ENCODE data around the gene KRTAP5-4.
A peak's percentile ranks its signal among the peaks of the same experiment; 100 is the strongest.
"Not testable (repeated sequence)": the region's sequence is repeated elsewhere in the genome, so short reads cannot be mapped to it uniquely, and the experiment has no call there.

KRTAP5-4 gene

DNA sequence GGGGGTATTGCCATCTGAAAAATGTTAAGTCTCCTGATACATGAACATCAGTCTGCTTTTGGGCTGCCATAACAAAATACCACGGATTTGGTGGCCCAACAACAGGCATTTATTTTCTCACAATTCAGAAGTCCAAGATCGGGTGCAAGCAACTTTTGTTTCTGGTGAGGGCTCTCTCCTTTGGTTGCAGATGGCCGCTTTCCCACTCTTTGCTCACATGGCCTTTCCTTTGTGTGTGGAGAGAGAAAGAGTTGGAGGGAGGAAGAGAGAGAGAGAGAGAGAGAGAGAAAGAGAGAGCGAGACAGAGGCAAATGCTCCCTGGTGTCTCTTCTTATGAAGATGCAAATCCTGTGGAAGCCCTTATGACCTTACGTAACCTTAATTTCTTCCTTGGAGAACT, 21.3 kb downstream of the KRTAP5-4 start:
- DNase-seq (ENCODE audit: low read depth in 2 of 2) = no peak

DNA sequence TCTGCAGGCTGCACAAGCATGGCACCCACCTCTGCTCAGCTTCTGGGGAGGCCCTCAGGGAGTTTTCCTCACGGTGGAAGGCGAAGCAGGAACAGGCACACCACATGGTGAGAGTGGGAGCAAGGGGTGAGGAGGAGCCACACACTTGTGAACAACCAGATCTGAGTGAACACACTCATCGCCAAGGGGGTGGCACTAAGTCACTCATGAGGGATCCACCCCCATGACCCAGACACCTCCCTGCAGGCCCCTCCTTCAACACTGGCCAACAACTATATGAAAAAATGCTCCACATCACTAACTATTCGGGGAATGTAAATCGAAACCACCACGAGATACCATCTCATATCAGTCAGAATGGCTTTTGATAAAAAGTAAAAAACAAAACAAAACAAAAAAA, 23.1 kb downstream of the KRTAP5-4 start:
- no peak for DNase-seq (ENCODE audit: low read depth in 2 of 2)

DNA sequence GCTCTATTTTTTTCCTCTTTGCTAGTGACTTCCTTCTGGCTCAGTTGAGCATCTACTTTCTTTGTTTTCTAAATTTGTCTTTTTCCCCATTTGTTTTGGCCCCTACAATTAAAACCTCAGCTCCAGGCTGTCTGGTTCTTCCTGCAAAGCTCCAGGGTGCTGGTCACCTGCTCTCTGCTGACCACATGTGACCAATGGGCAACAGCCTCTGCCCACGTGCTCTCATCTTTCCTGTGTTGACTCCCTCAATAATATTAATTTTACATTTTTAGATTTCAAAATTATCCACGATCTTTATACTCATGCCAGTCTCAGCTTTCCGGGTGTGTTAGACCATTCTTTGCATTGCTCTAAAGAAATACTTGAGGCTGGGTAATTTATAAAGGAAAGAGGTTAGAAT, 23.5 kb downstream of the KRTAP5-4 start:
- not testable (repeated sequence) for DNase-seq (ENCODE audit: low read depth in 2 of 2)

DNA sequence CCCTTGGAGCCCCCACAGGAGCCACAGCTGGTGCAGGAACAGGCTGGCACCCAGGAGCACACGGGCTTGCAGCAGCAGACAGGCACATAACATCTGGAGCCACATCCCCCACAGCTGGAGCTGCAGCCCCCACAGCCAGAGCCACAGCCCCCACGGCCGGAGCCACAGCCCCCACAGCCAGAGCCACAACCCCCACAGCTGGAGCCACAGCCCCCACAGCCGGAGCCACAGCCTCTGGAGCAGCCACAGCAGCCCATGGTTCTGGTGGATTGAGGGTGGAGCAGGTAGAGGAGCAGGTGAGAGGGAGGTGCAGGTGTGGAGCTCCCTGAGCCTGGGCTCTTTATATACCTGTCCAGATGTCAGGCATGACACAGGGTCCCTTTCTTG, 24.0 kb downstream of the KRTAP5-4 start, which contains the start of gene KRTAP5-2:
KRTAP5-2 (minus strand) TSS at position 301 of the 387 bp plus-strand sequence; CDS start at position 257, 44 bp downstream.
- DNase-seq (ENCODE audit: low read depth in 2 of 2) = no peak

DNA sequence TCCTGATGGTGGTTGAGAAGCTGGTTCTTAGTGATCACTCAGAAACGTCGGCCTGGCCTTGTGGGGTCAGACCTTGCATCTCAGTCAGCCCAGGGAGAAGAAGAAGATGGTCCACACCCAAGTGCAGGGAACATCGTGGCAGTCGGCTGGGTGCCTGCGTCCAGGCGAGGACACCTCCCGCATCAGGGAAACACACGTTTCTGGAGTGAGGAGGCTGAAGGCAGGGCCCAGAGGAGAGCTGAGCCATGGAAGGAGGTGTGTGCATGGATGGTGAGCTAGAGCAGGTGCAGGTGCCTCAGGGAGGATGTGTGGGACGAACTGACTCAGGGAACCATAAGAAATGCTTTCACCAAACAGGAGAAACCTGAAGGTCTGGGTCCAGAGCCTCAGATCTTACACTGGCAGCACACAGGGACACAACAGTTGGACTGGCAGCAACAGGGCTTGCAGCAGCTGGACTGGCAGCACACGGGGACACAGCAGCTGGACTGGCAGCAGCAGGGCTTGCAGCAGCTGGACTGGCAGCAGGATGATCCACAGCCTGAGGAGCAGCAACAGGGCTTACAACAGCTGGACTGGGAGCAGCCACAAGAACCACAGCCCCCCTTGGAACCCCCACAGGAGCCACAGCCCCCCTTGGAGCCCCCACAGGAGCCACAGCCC, 24.5 kb downstream of the KRTAP5-4 start:
- no peak for DNase-seq (ENCODE audit: low read depth in 2 of 2)

DNA sequence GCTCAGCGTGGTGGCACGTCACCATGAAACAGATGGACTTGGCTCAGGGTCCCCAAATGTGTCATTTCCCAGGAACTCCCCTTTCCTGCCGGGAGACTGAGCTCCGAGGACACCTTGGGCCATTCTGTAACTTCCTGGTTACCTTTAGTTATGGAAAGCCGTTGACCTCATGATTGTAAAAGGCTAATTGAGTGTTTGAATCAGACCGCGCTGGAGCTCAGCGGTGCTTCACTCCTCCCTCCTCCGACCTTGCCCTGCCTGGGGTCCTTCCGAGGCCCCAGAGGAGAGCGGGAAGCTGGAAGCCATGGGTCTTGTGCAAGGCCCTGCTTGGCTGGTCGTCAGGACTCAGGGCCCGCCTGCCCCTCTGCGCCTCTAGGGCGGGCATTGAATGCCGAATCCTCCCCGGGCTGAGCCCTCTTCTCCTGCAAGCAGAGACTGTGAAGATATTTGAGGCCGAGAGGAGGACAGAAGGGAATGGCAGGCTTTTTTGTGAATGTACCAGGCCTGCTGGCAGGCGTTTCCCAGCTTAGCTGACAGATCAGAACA, 25.3 kb downstream of the KRTAP5-4 start:
- not testable (repeated sequence) for DNase-seq (ENCODE audit: low read depth in 2 of 2)

DNA sequence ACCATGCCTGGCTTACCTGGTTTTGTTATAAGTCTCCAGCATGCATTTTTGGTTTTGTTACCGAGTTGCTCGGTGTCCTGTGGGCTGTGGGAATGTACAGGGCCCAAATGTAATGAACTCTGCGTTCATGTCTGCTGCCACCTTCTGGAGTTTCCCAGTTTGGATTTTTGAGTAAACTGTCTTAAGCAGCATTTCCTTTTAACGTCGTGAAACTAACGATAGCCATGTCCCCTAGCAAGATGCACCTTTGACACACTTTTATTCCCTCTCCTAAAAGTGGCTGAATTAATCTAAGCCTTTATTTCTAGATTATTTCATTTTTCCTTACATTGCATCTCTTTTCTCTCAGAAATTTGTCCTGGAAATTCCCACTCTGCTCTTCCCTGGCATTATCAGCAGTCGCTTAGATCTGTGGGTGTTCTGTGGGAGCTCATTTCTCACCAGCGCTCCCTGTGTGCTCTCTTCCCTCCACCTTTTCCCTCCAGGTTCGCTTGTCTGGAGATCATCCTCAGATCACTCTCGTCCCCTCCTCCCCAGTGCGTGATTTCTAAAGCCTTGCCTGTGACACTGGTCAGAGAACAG, 25.9 kb downstream of the KRTAP5-4 start:
- not testable (repeated sequence) for DNase-seq (ENCODE audit: low read depth in 2 of 2)

DNA sequence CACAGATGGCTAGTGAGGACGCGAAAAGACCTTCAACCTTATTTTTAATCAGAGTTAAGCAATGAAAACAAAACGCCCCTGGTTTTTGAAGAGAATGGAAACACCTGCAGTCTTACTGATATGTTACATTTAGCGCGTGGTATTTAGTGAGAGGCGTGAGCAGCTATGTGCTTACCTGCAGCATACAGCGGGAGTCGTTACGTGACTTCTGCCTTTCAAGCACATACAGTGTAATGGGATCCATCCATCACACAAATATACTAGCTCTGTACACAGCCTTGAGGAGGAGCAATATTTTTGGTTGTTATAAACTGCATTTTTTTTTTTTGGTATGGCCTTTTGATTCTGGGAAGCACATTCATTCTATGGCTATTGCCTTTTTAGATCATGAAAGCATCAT, 29.3 kb downstream of the KRTAP5-4 start:
- DNase-seq (ENCODE audit: low read depth in 2 of 2) = no peak

DNA sequence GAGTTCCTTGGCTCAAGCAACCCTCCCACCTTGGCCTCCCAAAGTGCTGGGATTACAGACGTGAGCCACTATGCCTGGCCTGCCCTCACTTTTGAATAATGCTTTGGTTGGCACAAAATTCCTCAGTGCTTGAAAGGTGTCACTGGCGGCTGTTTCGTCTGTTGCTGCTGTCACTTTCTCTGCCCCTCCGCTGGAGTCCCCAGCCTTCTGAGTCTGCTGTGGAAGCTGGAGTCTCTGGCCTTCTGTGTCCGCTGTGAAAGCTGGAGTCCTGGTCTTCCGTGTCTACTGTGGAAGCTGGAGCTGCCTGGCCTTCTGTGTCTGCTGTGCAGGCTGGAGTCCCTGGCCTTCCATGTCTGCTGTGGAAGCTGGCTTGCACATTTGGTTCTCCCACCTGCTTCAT, 31.9 kb downstream of the KRTAP5-4 start:
- no peak for DNase-seq (ENCODE audit: low read depth in 2 of 2)

DNA sequence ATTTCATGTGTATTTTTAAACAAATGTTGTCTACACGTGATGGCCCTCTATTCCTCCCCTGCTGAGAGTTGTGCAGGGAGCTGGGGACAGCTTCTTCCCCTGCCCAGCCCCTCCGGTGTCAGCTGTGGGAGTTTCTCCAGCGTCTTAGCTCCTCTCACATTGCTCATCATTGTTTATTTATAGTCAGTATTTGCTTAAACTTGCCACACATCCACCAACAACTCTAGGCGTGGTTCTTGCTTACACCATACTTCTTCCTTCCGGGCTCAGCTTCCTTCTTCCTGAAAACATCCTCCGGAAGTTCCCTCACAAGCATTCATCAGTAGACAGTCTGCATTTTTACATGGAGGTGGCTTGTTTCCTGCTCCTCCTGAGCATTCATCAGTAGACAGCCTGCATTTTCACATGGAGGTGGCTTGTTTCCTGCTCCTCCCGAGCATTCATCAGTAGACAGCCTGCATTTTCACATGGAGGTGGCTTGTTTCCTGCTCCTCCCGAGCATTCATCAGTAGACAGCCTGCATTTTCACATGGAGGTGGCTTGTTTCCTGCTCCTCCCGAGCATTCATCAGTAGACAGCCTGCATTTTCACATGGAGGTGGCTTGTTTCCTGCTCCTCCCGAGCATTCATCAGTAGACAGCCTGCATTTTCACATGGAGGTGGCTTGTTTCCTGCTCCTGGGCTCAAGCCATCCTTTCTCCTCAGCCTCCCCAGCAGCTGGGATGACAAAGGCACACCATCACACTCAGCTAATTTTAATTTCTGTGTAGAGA, 32.6 kb downstream of the KRTAP5-4 start:
- not testable (repeated sequence) for DNase-seq (ENCODE audit: low read depth in 2 of 2)

DNA sequence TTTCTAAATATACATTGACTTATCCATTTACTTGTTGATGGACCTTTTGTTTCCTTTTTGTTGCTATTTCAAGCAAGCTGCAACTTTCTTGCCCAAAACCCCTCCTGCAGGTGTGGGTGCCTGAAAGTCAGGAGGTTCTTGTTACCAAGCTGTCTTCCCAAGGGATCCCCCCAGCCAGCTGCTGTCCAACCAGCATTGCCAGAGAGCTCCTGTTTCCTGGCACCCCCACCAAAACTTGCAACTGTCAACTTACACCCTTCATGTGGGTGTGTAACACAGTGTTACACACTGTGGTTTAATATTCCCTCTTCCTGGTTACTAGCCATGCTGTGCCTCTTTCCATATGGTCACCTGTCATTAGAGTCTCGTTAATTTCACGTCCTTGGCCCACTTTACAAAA, 35.2 kb downstream of the KRTAP5-4 start:
- DNase-seq (ENCODE audit: low read depth in 2 of 2) = no peak

DNA sequence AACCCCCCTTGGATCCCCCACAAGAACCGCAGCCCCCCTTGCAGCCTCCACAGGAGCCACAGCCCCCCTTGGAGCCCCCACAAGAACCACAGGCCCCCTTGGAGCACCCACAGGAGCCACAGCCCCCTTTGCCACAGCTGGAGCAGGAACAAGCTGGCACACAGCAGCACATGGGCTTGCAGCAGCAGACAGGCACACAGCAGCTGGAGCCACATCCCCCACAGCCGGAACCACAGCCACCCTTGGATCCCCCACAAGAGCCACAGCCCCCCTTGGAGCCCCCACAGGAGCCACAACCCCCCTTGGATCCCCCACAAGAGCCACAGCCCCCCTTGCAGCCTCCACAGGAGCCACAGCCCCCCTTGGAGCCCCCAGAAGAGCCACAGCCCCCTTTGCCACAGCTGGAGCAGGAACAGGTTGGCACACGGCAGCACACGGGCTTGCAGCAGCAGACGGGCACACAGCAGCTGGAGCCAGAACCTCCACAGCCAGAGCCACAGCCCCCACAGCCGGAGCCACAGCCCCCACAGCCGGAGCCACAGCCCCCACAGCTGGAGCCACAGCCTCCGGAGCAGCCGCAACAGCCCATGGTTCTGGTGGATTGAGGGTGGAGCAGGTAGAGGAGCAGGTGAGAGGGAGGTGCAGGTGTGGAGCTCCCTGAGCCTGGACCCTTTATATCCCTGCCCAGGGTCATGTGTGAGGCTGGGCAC, 37.1 kb downstream of the KRTAP5-4 start, which contains the start of gene KRTAP5-1:
KRTAP5-1 (minus strand) TSS at position 623 of the 710 bp plus-strand sequence; CDS start at position 589, 34 bp downstream.
- not testable (repeated sequence) for DNase-seq (ENCODE audit: low read depth in 2 of 2)

DNA sequence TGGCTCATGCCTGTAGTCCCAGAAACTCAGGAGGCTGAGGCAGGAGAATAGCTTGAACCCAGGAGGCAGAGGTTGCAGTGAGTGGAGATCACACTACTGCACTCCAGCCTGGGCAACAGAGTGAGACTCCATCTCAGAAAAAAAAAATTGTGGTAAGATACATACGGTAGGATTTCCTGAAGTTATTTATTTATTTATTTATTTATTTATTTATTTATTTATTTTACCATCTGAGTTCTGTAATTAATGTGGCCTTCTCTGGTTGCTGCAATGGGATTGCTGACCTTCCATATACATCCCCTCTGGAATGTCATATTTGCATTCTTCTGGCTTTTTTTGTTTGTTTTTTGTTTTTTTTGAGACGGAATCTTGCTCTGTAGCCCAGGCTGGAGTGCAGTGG, 39.0 kb downstream of the KRTAP5-4 start:
- DNase-seq (ENCODE audit: low read depth in 2 of 2) = not testable (repeated sequence)

DNA sequence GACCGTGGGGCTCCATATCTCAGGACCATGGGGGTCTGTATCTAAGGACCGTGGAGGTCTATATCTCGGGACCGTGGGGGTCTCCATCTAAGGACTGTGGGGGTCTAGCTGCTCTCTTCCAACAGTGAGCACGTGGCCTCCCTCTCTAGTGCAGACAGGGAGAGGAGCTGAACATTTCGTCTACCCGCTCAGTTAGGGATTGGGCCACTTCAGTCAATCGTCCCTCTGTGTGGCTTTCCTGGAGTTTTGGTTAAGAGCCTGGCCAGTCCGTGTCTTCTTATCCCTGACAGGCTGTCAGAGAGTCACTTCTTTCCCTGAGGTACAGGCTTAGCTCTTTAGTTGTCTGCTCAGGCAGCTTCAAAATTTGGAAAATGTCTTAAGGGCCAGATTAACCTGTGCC, 40.0 kb downstream of the KRTAP5-4 start:
- DNase-seq (ENCODE audit: low read depth in 2 of 2) = no peak

DNA sequence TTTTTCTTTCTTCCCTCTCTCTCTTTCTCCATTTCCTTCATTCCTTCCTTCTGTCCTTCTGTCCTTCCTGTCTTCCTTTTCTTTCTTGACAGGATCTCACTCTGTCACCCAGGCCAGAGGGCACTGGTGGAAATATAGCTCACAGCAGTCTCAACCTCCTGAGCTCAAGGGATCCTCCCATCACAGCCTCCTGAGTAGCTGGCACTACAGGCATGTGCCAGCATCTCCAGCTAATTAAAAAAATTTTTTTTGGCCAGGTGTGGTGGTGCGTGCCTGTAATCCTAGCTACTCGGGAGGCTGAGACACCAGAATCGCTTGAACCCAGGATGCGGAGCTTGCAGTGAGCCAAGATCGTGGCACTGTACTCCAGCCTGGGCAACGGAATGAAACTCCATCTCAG, 45.1 kb downstream of the KRTAP5-4 start:
- DNase-seq (ENCODE audit: low read depth in 2 of 2) = no peak

DNA sequence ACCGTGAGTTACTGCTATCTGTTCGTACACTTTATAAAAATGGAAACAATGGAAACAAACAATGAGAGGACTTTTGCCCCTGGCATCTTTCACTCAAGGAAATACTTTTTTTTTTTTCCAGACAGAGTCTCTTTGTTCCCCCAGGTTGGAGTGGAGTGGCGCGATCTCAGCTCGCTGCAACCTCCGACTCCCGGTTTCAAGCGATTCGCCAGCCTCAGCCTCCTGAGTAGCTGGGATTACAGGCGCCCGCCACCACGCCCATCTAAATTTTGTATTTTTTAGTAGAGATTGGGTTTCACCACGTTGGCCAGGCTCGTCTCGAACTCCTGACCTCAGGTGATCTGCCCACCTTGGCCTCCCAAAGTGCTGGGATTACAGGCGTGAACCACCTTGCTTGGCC, 46.2 kb downstream of the KRTAP5-4 start:
- DNase-seq (ENCODE audit: low read depth in 2 of 2) = not testable (repeated sequence)

DNA sequence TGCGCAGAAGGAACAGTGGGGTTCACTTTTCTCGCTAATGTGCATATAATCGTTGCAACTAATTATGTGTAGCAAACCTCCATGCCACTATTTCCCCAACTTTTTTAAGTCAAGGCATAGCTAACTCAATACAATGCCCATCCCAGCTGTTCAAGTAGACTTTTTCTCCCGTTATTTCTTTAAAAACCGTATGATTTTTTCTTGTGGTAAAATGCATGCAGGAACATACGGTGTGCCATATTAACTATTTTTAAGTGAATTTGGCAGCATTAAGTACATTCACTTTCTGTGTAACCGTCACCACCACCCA, 47.0 kb downstream of the KRTAP5-4 start:
- DNase-seq (ENCODE audit: low read depth in 2 of 2) = no peak

DNA sequence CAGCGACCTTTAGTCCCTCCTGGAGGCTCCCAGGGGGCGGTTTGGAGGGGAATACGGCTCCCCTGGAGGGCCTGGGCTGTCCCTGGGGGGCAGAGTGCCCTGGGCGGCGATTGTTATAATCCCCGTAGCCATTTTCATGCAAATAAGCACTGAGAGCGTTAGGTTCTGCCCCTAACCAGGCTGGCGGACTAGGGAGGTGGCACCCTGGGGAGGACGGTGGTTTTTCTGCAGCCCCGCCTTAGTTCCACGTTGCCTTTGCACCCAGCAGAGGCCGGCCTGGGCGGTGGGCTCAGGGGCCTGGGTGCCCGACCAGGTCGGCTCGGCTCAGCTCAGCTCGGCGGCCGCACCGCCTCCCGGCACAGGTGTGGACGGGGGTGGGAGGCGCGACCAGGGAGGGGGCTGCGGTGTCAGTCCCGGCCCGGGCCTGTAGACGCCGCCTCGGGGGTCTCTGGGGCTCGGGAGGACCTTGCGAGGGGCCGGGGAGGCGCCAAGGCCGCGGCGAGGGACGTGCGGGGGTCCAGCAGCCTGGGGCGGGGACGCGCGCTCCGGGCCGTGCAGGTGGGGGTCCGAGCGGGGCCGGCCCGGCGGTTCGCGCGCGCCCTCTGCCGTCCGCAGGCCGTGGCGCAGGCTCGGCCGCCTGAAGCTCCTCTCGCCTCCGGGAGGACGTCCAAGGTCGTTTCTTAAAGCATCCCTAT, 47.6 kb downstream of the KRTAP5-4 start:
- DNase-seq (ENCODE audit: low read depth in 2 of 2) = peak in 1 of 2 donors; percentile 57

DNA sequence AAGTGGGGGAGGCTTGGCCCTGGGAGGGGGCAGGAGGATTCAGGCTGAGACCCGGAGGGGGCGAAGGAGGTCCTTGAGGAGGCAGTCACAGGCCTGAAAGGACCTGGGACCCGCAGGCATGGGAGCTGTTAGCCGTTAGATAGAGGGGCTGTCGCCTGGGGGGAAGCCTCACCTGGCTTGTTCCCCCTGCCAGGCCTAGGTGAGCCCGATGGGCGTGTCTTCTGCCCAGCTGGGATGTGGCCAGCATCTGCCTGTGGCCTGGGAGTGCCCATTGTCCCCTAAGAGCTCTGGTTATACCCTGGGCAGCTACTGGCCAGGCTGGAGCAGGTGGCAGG, 48.1 kb downstream of the KRTAP5-4 start:
- DNase-seq (ENCODE audit: low read depth in 2 of 2) = no peak

DNA sequence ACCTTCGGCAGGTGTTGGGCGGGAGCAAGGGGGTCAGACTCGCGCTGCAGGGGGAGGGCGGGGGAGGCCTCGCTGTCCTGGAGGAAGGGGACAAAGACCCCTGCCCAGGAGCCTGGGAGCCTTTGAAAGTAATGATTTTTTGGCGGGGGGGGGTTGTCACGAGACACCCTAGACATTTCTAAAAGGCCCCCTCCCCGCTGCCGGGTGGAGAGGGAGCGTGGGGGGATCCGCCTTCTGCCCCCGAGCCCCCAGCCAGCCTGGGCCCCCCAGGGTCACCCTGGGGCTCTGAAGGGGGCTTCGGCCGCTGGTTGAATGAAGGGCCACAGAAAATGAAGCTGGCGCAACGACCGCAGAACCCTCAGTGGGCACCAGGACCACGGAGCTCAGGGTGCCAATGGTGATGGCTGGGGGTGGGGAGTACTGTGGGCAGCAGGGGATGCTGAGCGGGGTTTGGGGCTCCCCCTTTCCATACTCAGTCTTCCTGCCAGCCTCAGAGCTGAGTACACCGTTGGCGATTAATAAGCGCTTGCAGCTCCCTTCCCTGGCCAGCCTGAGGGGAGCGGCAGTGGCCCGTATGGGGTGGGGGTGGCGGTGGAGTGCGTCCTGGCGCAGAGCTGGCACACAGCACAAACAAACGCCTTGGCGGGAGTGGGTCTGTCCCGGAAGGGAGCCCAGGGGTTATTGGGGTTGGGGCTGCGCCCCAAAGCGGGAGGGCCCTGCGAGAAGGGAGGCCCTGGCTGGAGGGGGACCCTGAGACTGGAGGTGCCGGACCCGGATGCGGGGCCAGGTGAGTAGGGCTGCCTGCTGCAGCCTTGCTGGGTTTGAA, 48.6 kb downstream of the KRTAP5-4 start:
- DNase-seq (ENCODE audit: low read depth in 2 of 2) = no peak
